ENCODE data around the gene MARCHF9.

DNA sequence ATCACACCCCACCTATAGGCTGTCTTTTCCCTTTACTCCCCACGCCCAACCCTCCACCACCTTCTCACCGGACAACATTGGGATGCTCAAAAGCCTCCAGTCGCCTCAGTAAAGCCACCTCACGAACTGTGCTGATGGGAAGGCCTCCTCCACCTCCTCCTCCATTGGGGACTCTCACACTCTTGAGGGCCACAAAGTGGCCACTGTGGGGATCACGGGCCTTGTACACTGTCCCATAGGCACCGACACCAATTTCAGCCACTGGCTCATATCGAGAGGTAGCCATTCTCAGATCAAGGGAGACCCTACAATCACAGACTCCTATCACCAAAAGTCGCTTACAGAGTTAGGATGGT is 3.5 kb upstream of the MARCHF9 start:
- TF ChIP-seq, protein P1, sequence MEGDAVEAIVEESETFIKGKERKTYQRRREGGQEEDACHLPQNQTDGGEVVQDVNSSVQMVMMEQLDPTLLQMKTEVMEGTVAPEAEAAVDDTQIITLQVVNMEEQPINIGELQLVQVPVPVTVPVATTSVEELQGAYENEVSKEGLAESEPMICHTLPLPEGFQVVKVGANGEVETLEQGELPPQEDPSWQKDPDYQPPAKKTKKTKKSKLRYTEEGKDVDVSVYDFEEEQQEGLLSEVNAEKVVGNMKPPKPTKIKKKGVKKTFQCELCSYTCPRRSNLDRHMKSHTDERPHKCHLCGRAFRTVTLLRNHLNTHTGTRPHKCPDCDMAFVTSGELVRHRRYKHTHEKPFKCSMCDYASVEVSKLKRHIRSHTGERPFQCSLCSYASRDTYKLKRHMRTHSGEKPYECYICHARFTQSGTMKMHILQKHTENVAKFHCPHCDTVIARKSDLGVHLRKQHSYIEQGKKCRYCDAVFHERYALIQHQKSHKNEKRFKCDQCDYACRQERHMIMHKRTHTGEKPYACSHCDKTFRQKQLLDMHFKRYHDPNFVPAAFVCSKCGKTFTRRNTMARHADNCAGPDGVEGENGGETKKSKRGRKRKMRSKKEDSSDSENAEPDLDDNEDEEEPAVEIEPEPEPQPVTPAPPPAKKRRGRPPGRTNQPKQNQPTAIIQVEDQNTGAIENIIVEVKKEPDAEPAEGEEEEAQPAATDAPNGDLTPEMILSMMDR (IDR thresholded peaks at IDR 0.05), result no peak
- no peak for TF ChIP-seq POLR2A (IDR thresholded peaks at IDR 0.05)
